SU-DHL-6 (cell line): ENCODE measurements around the gene GTPBP4.

Experiments used
- H2AFZ ChIP-seq: fragments of 200-600 bp; sonication (generic); 2 replicates; pipeline ENCODE4 v1.6.1; 2014; ENCODE audit warnings: low read depth, mild to moderate bottlenecking, moderate library complexity, mixed read lengths, antibody characterized with exemption, low read length; ENCODE audit not compliant: severe bottlenecking
- H3F3A ChIP-seq: fragments of 200-600 bp; shearing (Covaris generic); 2 replicates; pipeline ENCODE4 v1.6.0; 2016; ENCODE audit warnings: antibody characterized with exemption, mild to moderate bottlenecking; ENCODE audit not compliant: insufficient read depth
- H3K27ac ChIP-seq: fragments of 200-600 bp; sonication (generic); 2 replicates; pipeline ENCODE4 v1.5.1; 2016; ENCODE audit warnings: low read depth, mild to moderate bottlenecking, low read length, moderate library complexity, mixed read lengths
- H3K27me3 ChIP-seq: fragments of 200-600 bp; sonication (generic), shearing (Covaris generic); 2 replicates; pipeline ENCODE4 v1.6.0; 2014; ENCODE audit warnings: mild to moderate bottlenecking, low read length
- H3K36me3 ChIP-seq: fragments of 200-600 bp; sonication (generic); 2 replicates; pipeline ENCODE4 v1.6.1; 2014; ENCODE audit warnings: mild to moderate bottlenecking, low read length, mixed read lengths
- H3K4me2 ChIP-seq: fragments of 300-600, 200-600 bp; shearing (Covaris generic), sonication (generic); 2 replicates; pipeline ENCODE4 v1.6.0; 2014; ENCODE audit warnings: low read length, low read depth, mild to moderate bottlenecking; ENCODE audit not compliant: poor library complexity, severe bottlenecking
- H3K4me3 ChIP-seq: fragments of 200-600 bp; sonication (generic); 2 replicates; pipeline ENCODE4 v1.5.1; 2014; ENCODE audit warnings: antibody characterized with exemption, low read length, mild to moderate bottlenecking, mixed read lengths; ENCODE audit not compliant: insufficient read depth, poor library complexity, severe bottlenecking
- H3K79me2 ChIP-seq: fragments of 200-600 bp; sonication (generic); 2 replicates; pipeline ENCODE4 v1.6.1; 2014; ENCODE audit warnings: mild to moderate bottlenecking, low read length, moderate library complexity; ENCODE audit not compliant: insufficient read depth
- H3K9ac ChIP-seq: fragments of 200-600 bp; sonication (generic); 2 replicates; pipeline ENCODE4 v1.7.0; 2014; ENCODE audit warnings: mild to moderate bottlenecking, low read length
- H3K9me2 ChIP-seq: fragments of 200-600 bp; sonication (generic); replicated peaks from 2 replicates; pipeline ENCODE4 v1.6.1; 2014; ENCODE audit warnings: low read length; ENCODE audit not compliant: insufficient read depth
- H3K9me3 ChIP-seq: fragments of 200-600 bp; sonication (generic); 2 replicates; pipeline ENCODE4 v1.6.1; 2014; ENCODE audit warnings: low read length, mixed read lengths; ENCODE audit not compliant: insufficient read depth
- H4K20me1 ChIP-seq: fragments of 200-600 bp; sonication (generic); 2 replicates; pipeline ENCODE4 v1.6.1; 2014; ENCODE audit warnings: low read depth, mild to moderate bottlenecking, antibody characterized with exemption, low read length, moderate library complexity, mixed read lengths
- EZH2phosphoT487 ChIP-seq: fragments of 200-600 bp; sonication (generic), shearing (Covaris generic); conservative IDR thresholded peaks from 2 replicates; pipeline ENCODE4 v1.6.1; 2018; ENCODE audit warnings: mild to moderate bottlenecking, antibody characterized with exemption, low read length, moderate library complexity, mixed read lengths
- TF ChIP-seq, protein P1 (sequence below): fragments of 200-600 bp; sonication (generic); IDR thresholded peaks from one replicate; pipeline ENCODE4 v1.5.1; 2017; ENCODE audit warnings: antibody characterized with exemption, mild to moderate bottlenecking, low read length, moderate library complexity; ENCODE audit not compliant: insufficient read depth, poor library complexity, severe bottlenecking

Gene GTPBP4

GRCh38 chr10:985361-985760 is 2.9 kb upstream of the GTPBP4 start:
- H4K20me1 ChIP-seq, result peaks cover 6% of the 10 kb centered on the region; the same call in 1 of the 2 replicates
- no peaks in the 10 kb centered on the region for H3K9me2 ChIP-seq
- no peak overlapping the region for H3K4me2 ChIP-seq
- no peaks in the 10 kb centered on the region for H3K36me3 ChIP-seq
- no peak overlapping the region for H3K9ac ChIP-seq
- H3K9me3 ChIP-seq, result peaks cover 12% of the 10 kb centered on the region; the same call in 1 of the 2 replicates
- no peaks in the 10 kb centered on the region for H3F3A ChIP-seq
- H3K27me3 ChIP-seq, result no peaks in the 10 kb centered on the region
- H3K79me2 ChIP-seq, result peaks cover 21% of the 10 kb centered on the region
- H3K4me3 ChIP-seq, result no peak overlapping the region
- H3K27ac ChIP-seq, result no peak overlapping the region
- TF ChIP-seq EZH2phosphoT487, result no peak
- TF ChIP-seq, protein P1, sequence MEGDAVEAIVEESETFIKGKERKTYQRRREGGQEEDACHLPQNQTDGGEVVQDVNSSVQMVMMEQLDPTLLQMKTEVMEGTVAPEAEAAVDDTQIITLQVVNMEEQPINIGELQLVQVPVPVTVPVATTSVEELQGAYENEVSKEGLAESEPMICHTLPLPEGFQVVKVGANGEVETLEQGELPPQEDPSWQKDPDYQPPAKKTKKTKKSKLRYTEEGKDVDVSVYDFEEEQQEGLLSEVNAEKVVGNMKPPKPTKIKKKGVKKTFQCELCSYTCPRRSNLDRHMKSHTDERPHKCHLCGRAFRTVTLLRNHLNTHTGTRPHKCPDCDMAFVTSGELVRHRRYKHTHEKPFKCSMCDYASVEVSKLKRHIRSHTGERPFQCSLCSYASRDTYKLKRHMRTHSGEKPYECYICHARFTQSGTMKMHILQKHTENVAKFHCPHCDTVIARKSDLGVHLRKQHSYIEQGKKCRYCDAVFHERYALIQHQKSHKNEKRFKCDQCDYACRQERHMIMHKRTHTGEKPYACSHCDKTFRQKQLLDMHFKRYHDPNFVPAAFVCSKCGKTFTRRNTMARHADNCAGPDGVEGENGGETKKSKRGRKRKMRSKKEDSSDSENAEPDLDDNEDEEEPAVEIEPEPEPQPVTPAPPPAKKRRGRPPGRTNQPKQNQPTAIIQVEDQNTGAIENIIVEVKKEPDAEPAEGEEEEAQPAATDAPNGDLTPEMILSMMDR, result no peak
- no peak overlapping the region for H2AFZ ChIP-seq

DNA sequence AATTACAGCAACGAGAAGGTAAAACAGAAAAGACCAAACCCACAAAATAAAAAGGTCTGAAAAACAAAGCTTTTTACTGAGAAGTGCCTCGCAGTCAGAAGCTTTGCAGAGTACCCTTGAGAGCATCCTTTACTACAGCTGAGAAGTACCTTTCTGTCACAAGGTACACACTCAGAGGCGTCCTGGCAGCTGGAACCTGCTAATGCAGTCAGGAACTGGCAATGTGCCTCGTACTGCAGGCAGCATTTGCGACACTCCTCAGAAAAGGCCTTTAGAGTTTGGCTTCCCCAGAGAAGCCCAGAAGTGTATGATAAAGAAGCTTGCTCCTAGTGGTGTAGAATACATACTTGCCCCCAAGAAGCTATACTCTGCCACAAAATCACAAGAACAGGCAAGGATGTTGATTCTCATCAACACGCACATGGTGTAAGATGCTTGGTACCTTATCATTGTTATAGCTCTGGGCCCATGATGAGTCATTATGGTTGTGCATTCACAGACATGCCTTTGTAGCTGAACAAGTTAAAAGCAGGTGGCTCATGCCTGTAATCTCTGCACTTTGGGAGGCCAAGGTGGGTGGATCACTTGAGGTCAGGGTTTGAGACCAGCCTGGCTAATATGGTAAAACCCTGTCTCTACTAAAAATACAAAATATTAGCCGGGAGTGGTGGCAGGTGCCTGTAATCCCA is 2.0 kb upstream of the GTPBP4 start:
- Histone ChIP-seq H2AFZ (no peak overlapping the region), H3K9me3 (peaks cover 3% of the 10 kb centered on the region; the same call in 1 of the 2 replicates), H3K9ac (no peak overlapping the region), H3K4me3 (no peak overlapping the region), H3F3A (no peaks in the 10 kb centered on the region), H4K20me1 (peaks cover 14% of the 10 kb centered on the region), H3K4me2 (no peak overlapping the region), H3K9me2 (no peaks in the 10 kb centered on the region), H3K27ac (no peak overlapping the region), H3K36me3 (no peaks in the 10 kb centered on the region), H3K27me3 (no peaks in the 10 kb centered on the region), H3K79me2 (peaks cover 30% of the 10 kb centered on the region)
- no peak for TF ChIP-seq EZH2phosphoT487
- TF ChIP-seq, protein P1, result no peak

DNA sequence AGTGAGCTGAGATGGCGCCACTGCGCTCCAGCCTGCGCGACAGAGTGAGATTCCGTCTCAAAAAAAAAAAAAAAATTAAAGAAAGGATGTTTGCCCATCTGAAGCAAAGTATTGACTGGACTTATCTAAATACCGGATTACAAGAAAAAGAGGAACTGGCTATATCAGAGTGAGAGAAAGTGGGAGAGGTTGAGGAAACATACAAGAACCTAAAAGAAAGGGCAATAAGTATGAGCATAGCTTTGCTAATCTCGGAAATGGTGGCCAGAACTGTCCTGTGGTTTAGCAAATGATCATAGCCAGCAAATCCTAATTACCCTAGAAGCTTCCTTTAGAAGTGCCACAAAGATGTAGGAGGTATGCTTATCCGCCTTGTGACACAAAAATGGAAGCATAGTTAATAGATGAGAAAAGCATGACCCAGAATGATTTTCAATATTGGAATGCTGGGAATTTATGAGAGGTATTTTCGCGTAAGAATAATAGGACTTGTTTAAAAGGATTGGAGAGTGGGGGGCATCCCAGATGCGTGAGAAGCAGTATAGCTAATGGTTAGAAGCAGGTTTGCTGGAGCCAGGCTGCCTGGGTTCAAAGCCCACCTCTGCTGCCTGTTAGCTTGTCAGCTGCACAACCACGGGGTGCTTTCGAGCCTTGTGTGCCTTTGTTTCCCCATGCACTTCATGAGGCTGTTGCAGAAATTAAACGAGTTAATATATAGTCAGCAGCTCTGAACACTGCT is 1.2 kb upstream of the GTPBP4 start:
- Histone ChIP-seq H3K79me2 (peaks cover 38% of the 10 kb centered on the region), H3K36me3 (no peaks in the 10 kb centered on the region)

More for the DNA sequence above, 1.2 kb upstream of the GTPBP4 start:
- H3K27ac ChIP-seq, result no peak overlapping the region
- H2AFZ ChIP-seq, result no peak overlapping the region
- no peaks in the 10 kb centered on the region for H3K27me3 ChIP-seq
- peak overlapping the region; percentile 100 for H3K4me3 ChIP-seq
- H4K20me1 ChIP-seq, result peaks cover 16% of the 10 kb centered on the region
- no peaks in the 10 kb centered on the region for H3K9me3 ChIP-seq
- no peaks in the 10 kb centered on the region for H3F3A ChIP-seq
- peak overlapping the region; percentile 78 for H3K4me2 ChIP-seq
- H3K9ac ChIP-seq, result peak overlapping the region; percentile 99
- no peak for TF ChIP-seq EZH2phosphoT487
- TF ChIP-seq, protein P1, result no peak
- H3K9me2 ChIP-seq, result no peaks in the 10 kb centered on the region
